Thyroid gland (tissue), 4 donors: ENCODE measurements around the gene SLC6A6. TPM values are rescaled to one million over a fixed set of nuclear protein-coding genes. Genes with fewer than 3 reads are reported as not detected.

Experiments
- DNase-seq, 2 donors: peaks; one replicate each; pipeline ENCODE4 v3.0.0-alpha.2; 2019
- H3K27ac ChIP-seq, 3 donors: fragments of 200-600 bp; sonication (generic); 1 replicate in 2 of 3; 2 replicates in 1 of 3; pipeline ENCODE4 v1.5.1; 2016 to 2019; ENCODE audit warnings: mild to moderate bottlenecking in 1 of 3, moderate library complexity in 1 of 3
- H3K27me3 ChIP-seq: fragments of 200-600 bp; sonication (generic); one replicate; pipeline ENCODE4 v1.5.1; 2019
- H3K36me3 ChIP-seq, 2 donors: fragments of 200-600 bp; sonication (generic); one replicate each; pipeline ENCODE4 v1.5.1; 2016 to 2019
- H3K4me1 ChIP-seq, 2 donors: fragments of 200-600 bp; sonication (generic); one replicate each; pipeline ENCODE4 v1.5.1; 2017 to 2019
- H3K4me3 ChIP-seq, 3 donors: fragments of 200-600 bp; sonication (generic); replicated peaks in 1 of 3; 1 replicate in 2 of 3; 2 replicates in 1 of 3; pipeline ENCODE4 v1.5.1; 2016; ENCODE audit warnings: mild to moderate bottlenecking in 1 of 3
- H3K9me3 ChIP-seq: fragments of 200-600 bp; sonication (generic); one replicate; pipeline ENCODE4 v1.5.1; 2017
- POLR2A ChIP-seq, 2 donors: fragments of 450-650 bp; IDR thresholded peaks; one replicate each; pipeline ENCODE4 v1.6.1; 2017; ENCODE audit warnings: antibody characterized with exemption in 2 of 2, mild to moderate bottlenecking in 2 of 2, moderate library complexity in 1 of 2
- WGBS, 2 donors: methylation state at CpG; one replicate each; pipeline ENCODE4 v1.1.5; 2017; 5-methylcytosine and 5-hydroxymethylcytosine counted together
- intact Hi-C: fragments of 100-400 bp; cut with DNase I; formaldehyde crosslinking; loops from one replicate; pipeline ENCODE4 v1.15.1; 2023
- total RNA-seq, 4 donors: library from RNA; depleted of rRNA; stranded (reverse); fragments of >200 nt; gene quantifications; one replicate each; pipeline ENCODE4 v1.2.3, GENCODE V29; 2016
- TF ChIP-seq, protein P1 (sequence below), 6 experiments: fragments of 200-600 bp in 3 of 6; fragments of 450-650 bp in 3 of 6; sonication (generic) in 3 of 6; IDR thresholded peaks; one replicate each; pipeline ENCODE4 v1.5.1; 2016 to 2019; ENCODE audit warnings: antibody characterized with exemption in 6 of 6, mild to moderate bottlenecking in 2 of 6, inconsistent platforms in 1 of 6, moderate library complexity in 1 of 6

SLC6A6 gene
- total RNA-seq, 4 donors from 2014 or later, result 42.7 to 98.0 (median 72.5) TPM

GRCh38 chr3:14415501-14415900 is 13.1 kb downstream of the SLC6A6 start:
- Histone ChIP-seq H3K9me3 (no peaks in the 10 kb centered on the region), H3K4me1 (peaks cover 47 to 54% of the 10 kb centered on the region in 2 donors), H3K4me3 (no peak overlapping the region), H3K27ac (peak overlapping the region in 2 of 3 donors; percentile 74 to 93), H3K36me3 (peaks cover 0 to 5% of the 10 kb centered on the region in 2 donors), H3K27me3 (no peaks in the 10 kb centered on the region)
- intact Hi-C loops, result no loop called here
- WGBS, 2 donors, result 87 to 92% methylated on average over 5 of the region's 5 CpGs
- DNase-seq, result no peak
- TF ChIP-seq, protein P1, sequence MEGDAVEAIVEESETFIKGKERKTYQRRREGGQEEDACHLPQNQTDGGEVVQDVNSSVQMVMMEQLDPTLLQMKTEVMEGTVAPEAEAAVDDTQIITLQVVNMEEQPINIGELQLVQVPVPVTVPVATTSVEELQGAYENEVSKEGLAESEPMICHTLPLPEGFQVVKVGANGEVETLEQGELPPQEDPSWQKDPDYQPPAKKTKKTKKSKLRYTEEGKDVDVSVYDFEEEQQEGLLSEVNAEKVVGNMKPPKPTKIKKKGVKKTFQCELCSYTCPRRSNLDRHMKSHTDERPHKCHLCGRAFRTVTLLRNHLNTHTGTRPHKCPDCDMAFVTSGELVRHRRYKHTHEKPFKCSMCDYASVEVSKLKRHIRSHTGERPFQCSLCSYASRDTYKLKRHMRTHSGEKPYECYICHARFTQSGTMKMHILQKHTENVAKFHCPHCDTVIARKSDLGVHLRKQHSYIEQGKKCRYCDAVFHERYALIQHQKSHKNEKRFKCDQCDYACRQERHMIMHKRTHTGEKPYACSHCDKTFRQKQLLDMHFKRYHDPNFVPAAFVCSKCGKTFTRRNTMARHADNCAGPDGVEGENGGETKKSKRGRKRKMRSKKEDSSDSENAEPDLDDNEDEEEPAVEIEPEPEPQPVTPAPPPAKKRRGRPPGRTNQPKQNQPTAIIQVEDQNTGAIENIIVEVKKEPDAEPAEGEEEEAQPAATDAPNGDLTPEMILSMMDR (IDR thresholded peaks at IDR 0.05), result no peak
- TF ChIP-seq POLR2A (IDR thresholded peaks at IDR 0.05), result no peak

DNA sequence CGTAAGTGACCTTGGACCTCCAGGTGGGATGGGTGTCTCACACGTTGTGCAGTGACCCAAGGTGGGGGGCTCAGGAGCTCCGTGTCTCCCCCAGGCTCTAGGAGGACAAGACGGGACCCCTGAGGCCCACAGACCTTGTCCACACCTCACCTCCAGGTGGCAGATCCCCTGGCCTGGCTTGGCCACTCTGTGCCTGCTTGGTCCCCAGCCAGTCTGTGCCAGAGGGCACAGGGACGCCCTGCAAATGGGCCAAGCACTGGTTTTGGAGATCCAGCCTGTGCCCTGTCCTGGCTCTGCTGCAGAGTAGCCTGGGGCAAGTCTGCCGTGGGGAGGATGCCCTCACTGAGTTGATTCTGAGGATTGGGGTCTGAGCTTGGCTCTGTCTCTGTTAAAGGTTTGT is 14.0 kb downstream of the SLC6A6 start:
- Histone ChIP-seq H3K27me3 (no peaks in the 10 kb centered on the region), H3K27ac (no peak overlapping the region), H3K4me1 (peaks cover 42 to 50% of the 10 kb centered on the region in 2 donors), H3K36me3 (peaks cover 0 to 5% of the 10 kb centered on the region in 2 donors), H3K4me3 (no peak overlapping the region), H3K9me3 (no peaks in the 10 kb centered on the region)
- no peak for DNase-seq
- TF ChIP-seq, protein P1 (IDR thresholded peaks at IDR 0.05), result no peak
- no peak for TF ChIP-seq POLR2A (IDR thresholded peaks at IDR 0.05)
- intact Hi-C loops, result no loop called here
- WGBS, 2 donors, result 88 to 93% methylated on average over 4 to 5 of the region's 6 CpGs

GRCh38 chr3:14418296-14419250 is 16.2 kb downstream of the SLC6A6 start:
- peak overlapping the region in 1 of 3 donors; percentile 66 for H3K27ac ChIP-seq
- intact Hi-C loops, result no loop called here
- peaks cover 31 to 41% of the 10 kb centered on the region in 2 donors for H3K4me1 ChIP-seq
- TF ChIP-seq, protein P1 (IDR thresholded peaks at IDR 0.05), result no peak
- TF ChIP-seq POLR2A (IDR thresholded peaks at IDR 0.05), result no peak
- H3K27me3 ChIP-seq, result no peaks in the 10 kb centered on the region
- H3K36me3 ChIP-seq, result peaks cover 0 to 5% of the 10 kb centered on the region in 2 donors
- no peaks in the 10 kb centered on the region for H3K9me3 ChIP-seq
- WGBS, 2 donors, result 85 to 95% methylated on average over 15 to 17 of the region's 17 CpGs
- DNase-seq, result no peak
- H3K4me3 ChIP-seq, result no peak overlapping the region

GRCh38 chr3:14422016-14422963 is 19.9 kb downstream of the SLC6A6 start:
- DNase-seq, result no peak
- Histone ChIP-seq H3K36me3 (no peaks in the 10 kb centered on the region), H3K27me3 (no peaks in the 10 kb centered on the region), H3K9me3 (no peaks in the 10 kb centered on the region), H3K27ac (peak overlapping the region in 2 of 3 donors; percentile 23 to 39), H3K4me3 (no peak overlapping the region), H3K4me1 (peaks cover 33 to 36% of the 10 kb centered on the region in 2 donors)
- WGBS, 2 donors, result 88 to 95% methylated on average over 14 of the region's 14 CpGs
- intact Hi-C loops, result no loop called here
- TF ChIP-seq, protein P1 (IDR thresholded peaks at IDR 0.05), result no peak
- no peak for TF ChIP-seq POLR2A (IDR thresholded peaks at IDR 0.05)
